Progenitor cell of endocrine pancreas (in vitro differentiated cells): Measurements from ENCODE around the gene RFX3. TPM values are rescaled to one million over a fixed set of nuclear protein-coding genes. Genes with fewer than 3 reads are reported as not detected.

Experiments
- DNase-seq: peaks from one replicate; pipeline ENCODE4 v3.0.0; 2021; ENCODE audit warnings: low spot score; ENCODE audit not compliant: unreplicated experiment
- H3K27ac Mint-ChIP-seq: 2 replicates; pipeline ENCODE4 v1.8.0; 2021; ENCODE audit warnings: mild to moderate bottlenecking, moderate library complexity, mixed read lengths
- H3K27me3 Mint-ChIP-seq: 2 replicates; pipeline ENCODE4 v1.8.0; 2021; ENCODE audit warnings: mixed read lengths
- H3K36me3 Mint-ChIP-seq: 2 replicates; pipeline ENCODE4 v1.8.0; 2022; ENCODE audit warnings: mixed read lengths; ENCODE audit not compliant: insufficient read depth
- H3K4me1 Mint-ChIP-seq: 2 replicates; pipeline ENCODE4 v1.8.0; 2021; ENCODE audit warnings: low read depth, mixed read lengths
- H3K4me3 Mint-ChIP-seq: 2 replicates; pipeline ENCODE4 v1.8.0; 2021; ENCODE audit warnings: low read depth, mild to moderate bottlenecking, moderate library complexity, mixed read lengths
- H3K9me3 Mint-ChIP-seq: 2 replicates; pipeline ENCODE4 v1.8.0; 2021; ENCODE audit warnings: low read depth, mixed read lengths
- total RNA-seq: library from RNA; stranded (reverse); gene quantifications from 2 replicates; pipeline ENCODE4 v1.2.1, GENCODE V29; 2021
- TF ChIP-seq, protein P1 (sequence below): fragments of 200-600 bp; sonication (generic); IDR thresholded peaks from one replicate; pipeline ENCODE4 v1.5.0; 2021; ENCODE audit warnings: antibody characterized with exemption, mild to moderate bottlenecking; ENCODE audit not compliant: unreplicated experiment

Gene RFX3
- total RNA-seq, 1 donor from 2014 or later: 53.9 TPM

DNA sequence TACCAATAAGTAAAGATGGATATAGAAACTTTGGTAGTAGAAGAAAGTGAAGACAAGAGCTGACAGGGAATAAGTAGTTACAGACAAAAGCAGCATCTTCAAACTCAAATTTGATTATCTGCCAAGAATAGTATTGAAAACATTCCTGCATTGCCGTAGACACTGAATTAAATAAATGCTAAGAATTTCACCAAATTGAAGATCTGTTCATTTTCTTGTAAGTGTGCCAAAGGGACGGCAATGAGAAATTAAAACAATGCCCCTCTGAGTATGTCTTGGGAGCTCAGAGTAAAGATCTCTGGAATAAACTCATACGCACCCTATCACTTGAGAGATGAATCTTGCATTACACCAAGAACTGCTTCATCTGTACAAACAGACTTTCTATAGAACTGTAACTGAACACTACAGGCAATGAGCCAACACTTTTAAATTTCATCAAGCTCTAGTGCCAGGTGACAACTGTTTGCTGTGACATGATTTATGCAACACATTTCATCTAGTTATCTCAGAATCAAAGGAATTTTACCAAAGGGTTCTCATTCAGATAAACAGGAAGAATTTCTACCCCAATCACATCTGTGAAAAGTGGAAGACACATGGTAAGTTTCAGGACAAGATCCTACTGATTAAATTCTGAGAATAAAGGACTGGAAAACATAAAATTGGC lies 66.9 kb downstream of the RFX3 start:
- H3K36me3 Mint-ChIP-seq: peaks cover 11% of the 10 kb centered on the region
- TF ChIP-seq, protein P1, sequence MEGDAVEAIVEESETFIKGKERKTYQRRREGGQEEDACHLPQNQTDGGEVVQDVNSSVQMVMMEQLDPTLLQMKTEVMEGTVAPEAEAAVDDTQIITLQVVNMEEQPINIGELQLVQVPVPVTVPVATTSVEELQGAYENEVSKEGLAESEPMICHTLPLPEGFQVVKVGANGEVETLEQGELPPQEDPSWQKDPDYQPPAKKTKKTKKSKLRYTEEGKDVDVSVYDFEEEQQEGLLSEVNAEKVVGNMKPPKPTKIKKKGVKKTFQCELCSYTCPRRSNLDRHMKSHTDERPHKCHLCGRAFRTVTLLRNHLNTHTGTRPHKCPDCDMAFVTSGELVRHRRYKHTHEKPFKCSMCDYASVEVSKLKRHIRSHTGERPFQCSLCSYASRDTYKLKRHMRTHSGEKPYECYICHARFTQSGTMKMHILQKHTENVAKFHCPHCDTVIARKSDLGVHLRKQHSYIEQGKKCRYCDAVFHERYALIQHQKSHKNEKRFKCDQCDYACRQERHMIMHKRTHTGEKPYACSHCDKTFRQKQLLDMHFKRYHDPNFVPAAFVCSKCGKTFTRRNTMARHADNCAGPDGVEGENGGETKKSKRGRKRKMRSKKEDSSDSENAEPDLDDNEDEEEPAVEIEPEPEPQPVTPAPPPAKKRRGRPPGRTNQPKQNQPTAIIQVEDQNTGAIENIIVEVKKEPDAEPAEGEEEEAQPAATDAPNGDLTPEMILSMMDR: no peak
- H3K27ac Mint-ChIP-seq: no peak overlapping the region
- no peak for DNase-seq
- no peak overlapping the region for H3K4me3 Mint-ChIP-seq
- H3K4me1 Mint-ChIP-seq: no peaks in the 10 kb centered on the region
- peaks cover 4% of the 10 kb centered on the region for H3K9me3 Mint-ChIP-seq
- no peaks in the 10 kb centered on the region for H3K27me3 Mint-ChIP-seq

GRCh38 chr9:3457175-3457574 lies 68.6 kb downstream of the RFX3 start:
- Mint-ChIP-seq H3K4me3 (no peak overlapping the region), H3K27me3 (no peaks in the 10 kb centered on the region), H3K4me1 (peaks cover 4% of the 10 kb centered on the region), H3K9me3 (no peaks in the 10 kb centered on the region), H3K36me3 (peaks cover 5% of the 10 kb centered on the region), H3K27ac (no peak overlapping the region)
- TF ChIP-seq, protein P1: no peak
- DNase-seq: no peak

DNA sequence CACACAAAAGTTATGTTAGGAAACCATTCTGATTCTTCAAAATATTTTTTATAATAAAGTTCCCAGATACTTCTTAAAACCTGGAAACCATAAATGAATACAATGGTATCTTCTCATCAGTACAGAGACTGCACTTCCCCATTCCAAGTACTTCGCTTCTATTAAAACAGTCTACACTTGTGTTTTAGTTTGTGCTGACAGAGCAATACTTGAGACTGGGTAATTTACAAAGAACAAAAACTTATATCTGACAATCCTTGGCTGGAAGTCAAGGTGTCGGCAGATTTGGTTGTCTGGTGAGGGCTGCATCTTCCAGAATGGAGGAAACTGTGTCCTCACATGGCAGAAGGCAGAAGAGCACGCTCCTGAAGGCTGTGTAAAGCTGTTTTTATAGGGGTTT lies 70.1 kb downstream of the RFX3 start:
- peaks cover 4% of the 10 kb centered on the region for H3K4me1 Mint-ChIP-seq
- H3K27ac Mint-ChIP-seq: no peak overlapping the region
- TF ChIP-seq, protein P1: no peak
- no peak overlapping the region for H3K4me3 Mint-ChIP-seq
- H3K27me3 Mint-ChIP-seq: no peaks in the 10 kb centered on the region
- no peak for DNase-seq
- peaks cover 5% of the 10 kb centered on the region for H3K36me3 Mint-ChIP-seq
- no peaks in the 10 kb centered on the region for H3K9me3 Mint-ChIP-seq

- DNase-seq: no peak
- Mint-ChIP-seq H3K4me3 (no peak overlapping the region), H3K27me3 (no peaks in the 10 kb centered on the region), H3K4me1 (peaks cover 4% of the 10 kb centered on the region), H3K27ac (no peak overlapping the region), H3K36me3 (peaks cover 5% of the 10 kb centered on the region), H3K9me3 (no peaks in the 10 kb centered on the region)
- TF ChIP-seq, protein P1: no peak
These were observed 70.7 kb downstream of the RFX3 start for GRCh38 chr9:3455094-3455493.

- TF ChIP-seq, protein P1: no peak
- Mint-ChIP-seq H3K27ac (no peak overlapping the region), H3K36me3 (peaks cover 3% of the 10 kb centered on the region), H3K27me3 (no peaks in the 10 kb centered on the region), H3K4me3 (no peak overlapping the region), H3K9me3 (no peaks in the 10 kb centered on the region), H3K4me1 (peaks cover 15% of the 10 kb centered on the region)
- no peak for DNase-seq
These were observed 73.8 kb downstream of the RFX3 start for GRCh38 chr9:3451956-3452355.
